GM12874 (cell line): Measurements from ENCODE around the gene ADARB2.

Experiments
- CTCF ChIP-seq: IDR thresholded peaks from 2 replicates; pipeline ENCODE4 v1.5.1; 2011; ENCODE audit warnings: low read depth, mild to moderate bottlenecking, control low read depth, low read length, moderate library complexity; ENCODE audit not compliant: insufficient read depth

Gene ADARB2

DNA sequence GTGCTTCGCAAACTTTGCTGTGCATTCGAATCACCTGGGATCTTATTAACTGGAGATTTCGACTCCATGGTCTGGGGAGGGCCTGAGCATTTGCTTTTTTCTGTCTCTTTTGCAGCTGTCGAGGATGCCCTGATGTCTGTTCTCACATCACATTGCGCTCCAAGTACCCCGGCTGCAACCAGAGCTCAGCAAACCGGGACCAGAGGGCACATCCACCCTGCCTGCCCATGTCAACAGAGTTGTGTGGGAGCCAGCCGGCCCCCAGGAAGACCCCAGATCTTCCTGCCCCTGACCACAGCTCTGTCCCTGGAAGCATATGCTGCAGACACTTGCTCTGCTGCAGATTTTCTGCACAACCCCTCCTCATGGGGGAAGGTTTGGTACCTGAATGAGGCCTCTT, 180.8 kb downstream of the ADARB2 start:
- TF ChIP-seq CTCF, result no peak

- no peak for TF ChIP-seq CTCF
Observed at GRCh38 chr10:1553951-1554350, 183.4 kb downstream of the ADARB2 start.

DNA sequence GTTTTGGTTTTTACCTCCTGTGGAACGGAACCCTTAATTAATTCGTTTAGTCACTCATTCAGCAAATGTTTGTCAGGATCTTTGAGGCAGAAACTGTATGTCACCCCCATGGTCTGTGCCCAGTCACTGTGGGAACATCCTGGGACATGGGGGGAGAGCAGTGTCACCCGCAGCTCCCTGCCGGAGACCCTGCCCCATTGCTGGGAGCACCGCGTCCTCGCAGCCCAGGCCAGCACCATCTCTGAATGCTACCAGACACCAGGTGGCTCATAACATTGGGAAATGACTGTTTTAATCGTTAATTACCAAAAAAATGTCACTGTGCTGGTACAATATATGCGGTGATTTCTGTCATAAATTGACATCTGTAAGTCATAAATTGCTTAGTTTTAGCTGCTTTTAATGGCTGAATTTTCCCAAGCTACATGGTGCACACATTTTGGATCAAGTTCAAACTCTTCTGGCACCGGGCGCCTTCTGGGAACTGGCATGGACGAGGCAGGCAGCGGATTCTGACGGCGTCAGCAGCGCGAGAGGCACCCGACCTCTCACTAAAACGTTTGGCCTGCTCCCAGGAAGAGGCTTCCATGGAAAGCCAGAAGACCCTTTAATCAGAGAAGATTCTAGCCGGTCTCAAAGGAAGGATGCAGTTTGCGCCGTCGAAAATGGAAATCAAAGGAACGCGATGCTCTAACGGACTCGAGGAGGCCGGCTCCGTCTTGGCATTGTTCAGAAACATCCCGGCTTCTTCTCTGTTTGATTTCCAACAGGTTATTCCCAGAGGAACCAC, 184.2 kb downstream of the ADARB2 start:
- no peak for TF ChIP-seq CTCF

DNA sequence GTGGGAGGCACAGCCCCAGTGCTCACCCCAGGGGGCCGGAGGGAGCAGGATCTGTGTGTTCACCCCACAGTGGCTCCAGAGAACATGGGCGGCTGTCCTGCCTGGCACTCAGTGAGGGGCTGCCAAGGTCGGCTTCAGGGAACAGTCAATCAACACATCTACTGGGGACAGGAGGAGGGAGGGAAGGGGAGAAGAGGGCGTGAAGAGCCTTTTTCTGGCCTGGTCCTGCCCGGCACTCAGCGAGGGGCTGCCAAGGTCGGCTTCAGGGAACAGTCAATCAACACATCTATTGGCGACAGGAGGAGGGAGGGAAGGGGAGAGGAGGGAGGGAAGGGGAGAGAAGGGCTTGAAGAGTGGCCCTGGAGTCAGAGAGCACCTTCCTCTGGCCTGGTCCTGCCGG, 184.9 kb downstream of the ADARB2 start:
- TF ChIP-seq CTCF, result no peak

GRCh38 chr10:1551636-1552338, 185.5 kb downstream of the ADARB2 start:
- no peak for TF ChIP-seq CTCF

DNA sequence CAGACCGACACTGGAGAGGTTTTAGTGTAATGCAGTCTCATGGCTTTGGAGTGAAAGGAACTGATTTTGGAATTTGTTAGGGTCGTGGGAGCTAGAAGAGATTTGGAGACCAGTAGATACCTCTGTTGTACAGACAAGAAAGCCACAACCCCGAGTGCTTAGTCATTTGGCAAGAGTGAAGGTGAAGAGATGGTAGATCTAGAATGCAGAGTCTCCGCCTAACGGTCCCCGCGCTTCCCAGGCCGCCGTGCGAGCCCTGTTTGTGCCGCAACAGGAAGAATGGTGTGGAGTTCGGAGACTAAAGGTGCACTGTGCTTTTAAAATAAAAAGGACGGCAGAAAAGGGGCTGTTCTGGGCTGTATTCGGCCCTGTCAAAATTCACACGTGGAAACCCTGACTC, 186.7 kb downstream of the ADARB2 start:
- TF ChIP-seq CTCF, result no peak

- TF ChIP-seq CTCF, result no peak
Observed at GRCh38 chr10:1550291-1550595, 187.1 kb downstream of the ADARB2 start.
